ENCODE data around the gene TBXT.

Gene TBXT

GRCh38 chr6:166203003-166203640, 35.5 kb upstream of the TBXT start:
- no peak for DNase-seq (ENCODE audit: low read depth)
- in situ Hi-C loops (cut with HindIII; ENCODE audit: low sequenced_read_pairs) = no loop called here
- H3K4me3 ChIP-seq (ENCODE audit: low read depth, low read length) = no peak overlapping the region
- no peak for TF ChIP-seq CTCF (IDR thresholded peaks at IDR 0.05; ENCODE audit: low read depth, low read length, missing control alignments)

GRCh38 chr6:166202321-166202733, 34.7 kb upstream of the TBXT start:
- H3K4me3 ChIP-seq (ENCODE audit: low read depth, low read length) = no peak overlapping the region
- TF ChIP-seq CTCF (IDR thresholded peaks at IDR 0.05; ENCODE audit: low read depth, low read length, missing control alignments) = no peak
- no peak for DNase-seq (ENCODE audit: low read depth)
- in situ Hi-C loops (cut with HindIII; ENCODE audit: low sequenced_read_pairs) = no loop called here

- in situ Hi-C loops (cut with HindIII; ENCODE audit: low sequenced_read_pairs) = no loop called here
- no peak overlapping the region for H3K4me3 ChIP-seq (ENCODE audit: low read depth, low read length)
- DNase-seq (ENCODE audit: low read depth) = no peak
- TF ChIP-seq CTCF (IDR thresholded peaks at IDR 0.05; ENCODE audit: low read depth, low read length, missing control alignments) = no peak
Measured at GRCh38 chr6:166201878-166202277, 34.2 kb upstream of the TBXT start.

GRCh38 chr6:166197361-166197760, 29.7 kb upstream of the TBXT start:
- no peak for DNase-seq (ENCODE audit: low read depth)
- no peak for TF ChIP-seq CTCF (IDR thresholded peaks at IDR 0.05; ENCODE audit: low read depth, low read length, missing control alignments)
- in situ Hi-C loops (cut with HindIII; ENCODE audit: low sequenced_read_pairs) = no loop called here
- no peak overlapping the region for H3K4me3 ChIP-seq (ENCODE audit: low read depth, low read length)

GRCh38 chr6:166195860-166196238, 28.2 kb upstream of the TBXT start:
- no peak for DNase-seq (ENCODE audit: low read depth)
- in situ Hi-C loops (cut with HindIII; ENCODE audit: low sequenced_read_pairs) = no loop called here
- H3K4me3 ChIP-seq (ENCODE audit: low read depth, low read length) = no peak overlapping the region
- no peak for TF ChIP-seq CTCF (IDR thresholded peaks at IDR 0.05; ENCODE audit: low read depth, low read length, missing control alignments)

- no peak for TF ChIP-seq CTCF (IDR thresholded peaks at IDR 0.05; ENCODE audit: low read depth, low read length, missing control alignments)
- no peak overlapping the region for H3K4me3 ChIP-seq (ENCODE audit: low read depth, low read length)
- in situ Hi-C loops (cut with HindIII; ENCODE audit: low sequenced_read_pairs) = no loop called here
- DNase-seq (ENCODE audit: low read depth) = no peak
Measured at GRCh38 chr6:166194914-166195859, 27.5 kb upstream of the TBXT start.

Measured in astrocyte of the cerebellum (primary cell).